ENCODE measurements around the gene DRD5.

The DRD5 gene

GRCh38 chr4:9808077-9808476 is 26.6 kb downstream of the DRD5 start:
- TF ChIP-seq, protein P1, sequence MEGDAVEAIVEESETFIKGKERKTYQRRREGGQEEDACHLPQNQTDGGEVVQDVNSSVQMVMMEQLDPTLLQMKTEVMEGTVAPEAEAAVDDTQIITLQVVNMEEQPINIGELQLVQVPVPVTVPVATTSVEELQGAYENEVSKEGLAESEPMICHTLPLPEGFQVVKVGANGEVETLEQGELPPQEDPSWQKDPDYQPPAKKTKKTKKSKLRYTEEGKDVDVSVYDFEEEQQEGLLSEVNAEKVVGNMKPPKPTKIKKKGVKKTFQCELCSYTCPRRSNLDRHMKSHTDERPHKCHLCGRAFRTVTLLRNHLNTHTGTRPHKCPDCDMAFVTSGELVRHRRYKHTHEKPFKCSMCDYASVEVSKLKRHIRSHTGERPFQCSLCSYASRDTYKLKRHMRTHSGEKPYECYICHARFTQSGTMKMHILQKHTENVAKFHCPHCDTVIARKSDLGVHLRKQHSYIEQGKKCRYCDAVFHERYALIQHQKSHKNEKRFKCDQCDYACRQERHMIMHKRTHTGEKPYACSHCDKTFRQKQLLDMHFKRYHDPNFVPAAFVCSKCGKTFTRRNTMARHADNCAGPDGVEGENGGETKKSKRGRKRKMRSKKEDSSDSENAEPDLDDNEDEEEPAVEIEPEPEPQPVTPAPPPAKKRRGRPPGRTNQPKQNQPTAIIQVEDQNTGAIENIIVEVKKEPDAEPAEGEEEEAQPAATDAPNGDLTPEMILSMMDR (IDR thresholded peaks at IDR 0.05; ENCODE audit: insufficient read depth, low read length, poor library complexity, severe bottlenecking), result no peak
- no peak for TF ChIP-seq EZH2phosphoT487 (conservative IDR thresholded peaks at IDR 0.05; ENCODE audit: low read length)
- H3K27ac ChIP-seq (ENCODE audit: low read depth, low read length), result no peak overlapping the region
- no peaks in the 10 kb centered on the region for H4K20me1 ChIP-seq (ENCODE audit: low read depth, low read length)
- H3K79me2 ChIP-seq (ENCODE audit: insufficient read depth, low read length), result no peaks in the 10 kb centered on the region
- no peaks in the 10 kb centered on the region for H3K9me3 ChIP-seq (ENCODE audit: insufficient read depth, low read length)
- no peaks in the 10 kb centered on the region for H3F3A ChIP-seq (ENCODE audit: insufficient read depth)
- no peak overlapping the region for H3K4me2 ChIP-seq (ENCODE audit: low read depth, low read length, poor library complexity, severe bottlenecking)
- H2AFZ ChIP-seq (ENCODE audit: low read depth, low read length, severe bottlenecking), result no peak overlapping the region
- no peaks in the 10 kb centered on the region for H3K27me3 ChIP-seq (ENCODE audit: low read length)
- H3K9ac ChIP-seq (ENCODE audit: low read length), result no peak overlapping the region
- H3K9me2 ChIP-seq (replicated peaks; ENCODE audit: insufficient read depth, low read length), result no peaks in the 10 kb centered on the region
- H3K4me3 ChIP-seq (ENCODE audit: insufficient read depth, low read length, poor library complexity, severe bottlenecking), result no peak overlapping the region
- H3K36me3 ChIP-seq (ENCODE audit: low read length), result no peaks in the 10 kb centered on the region

- Histone ChIP-seq H3K36me3 (ENCODE audit: low read length) (no peaks in the 10 kb centered on the region), H3K9me3 (ENCODE audit: insufficient read depth, low read length) (no peaks in the 10 kb centered on the region), H3F3A (ENCODE audit: insufficient read depth) (no peaks in the 10 kb centered on the region), H3K27me3 (ENCODE audit: low read length) (no peaks in the 10 kb centered on the region), H3K79me2 (ENCODE audit: insufficient read depth, low read length) (no peaks in the 10 kb centered on the region), H3K27ac (ENCODE audit: low read depth, low read length) (no peak overlapping the region), H2AFZ (ENCODE audit: low read depth, low read length, severe bottlenecking) (no peak overlapping the region), H3K4me2 (ENCODE audit: low read depth, low read length, poor library complexity, severe bottlenecking) (no peak overlapping the region), H3K9ac (ENCODE audit: low read length) (no peak overlapping the region), H4K20me1 (ENCODE audit: low read depth, low read length) (no peaks in the 10 kb centered on the region), H3K9me2 (replicated peaks; ENCODE audit: insufficient read depth, low read length) (no peaks in the 10 kb centered on the region), H3K4me3 (ENCODE audit: insufficient read depth, low read length, poor library complexity, severe bottlenecking) (no peak overlapping the region)
- TF ChIP-seq, protein P1 (IDR thresholded peaks at IDR 0.05; ENCODE audit: insufficient read depth, low read length, poor library complexity, severe bottlenecking), result no peak
- TF ChIP-seq EZH2phosphoT487 (conservative IDR thresholded peaks at IDR 0.05; ENCODE audit: low read length), result no peak
Observed at GRCh38 chr4:9811806-9812205, 30.4 kb downstream of the DRD5 start.

DNA sequence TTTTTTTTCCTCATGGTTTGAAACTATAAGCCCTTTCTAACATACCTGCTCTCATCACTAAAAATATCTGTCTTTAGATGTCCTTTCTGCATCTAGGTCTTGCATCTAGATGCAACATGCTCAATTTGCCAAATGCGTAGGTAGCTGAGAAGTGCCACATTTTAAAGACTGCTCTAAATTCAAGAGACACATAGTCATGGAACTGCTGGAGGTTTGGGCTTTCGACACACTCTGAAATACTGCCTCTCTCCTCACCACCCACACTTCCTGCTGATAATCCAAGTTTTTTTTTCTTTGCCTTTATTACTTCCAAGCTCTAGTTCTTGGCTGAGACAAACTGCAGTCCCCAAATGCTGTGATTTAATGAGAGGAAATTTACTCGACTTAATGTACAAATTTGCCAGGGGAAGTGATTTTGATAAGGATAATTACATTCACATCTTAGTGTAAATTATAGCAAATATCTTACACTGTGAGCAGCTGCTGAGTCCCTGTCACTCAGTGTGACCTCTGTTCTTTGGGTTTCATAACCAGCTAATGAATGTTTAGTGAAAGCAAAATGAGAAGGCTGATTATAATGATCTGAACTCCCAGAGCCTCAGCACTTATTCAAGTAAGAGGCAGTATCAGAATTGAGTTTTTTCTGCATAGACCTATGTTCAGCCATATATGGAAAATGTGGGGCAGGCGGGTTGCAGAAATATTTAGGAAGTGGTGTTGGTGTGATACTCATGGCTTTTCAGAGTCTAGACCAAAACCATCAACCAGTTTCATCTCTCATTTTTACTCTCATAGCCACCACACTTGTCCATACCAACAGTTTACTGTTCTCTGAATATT is 31.3 kb downstream of the DRD5 start:
- Histone ChIP-seq H4K20me1 (ENCODE audit: low read depth, low read length) (no peaks in the 10 kb centered on the region), H2AFZ (ENCODE audit: low read depth, low read length, severe bottlenecking) (no peak overlapping the region), H3K9ac (ENCODE audit: low read length) (no peak overlapping the region), H3K79me2 (ENCODE audit: insufficient read depth, low read length) (no peaks in the 10 kb centered on the region), H3K36me3 (ENCODE audit: low read length) (no peaks in the 10 kb centered on the region), H3F3A (ENCODE audit: insufficient read depth) (no peaks in the 10 kb centered on the region), H3K27ac (ENCODE audit: low read depth, low read length) (no peak overlapping the region), H3K9me3 (ENCODE audit: insufficient read depth, low read length) (no peaks in the 10 kb centered on the region), H3K9me2 (replicated peaks; ENCODE audit: insufficient read depth, low read length) (no peaks in the 10 kb centered on the region), H3K27me3 (ENCODE audit: low read length) (no peaks in the 10 kb centered on the region), H3K4me2 (ENCODE audit: low read depth, low read length, poor library complexity, severe bottlenecking) (no peak overlapping the region), H3K4me3 (ENCODE audit: insufficient read depth, low read length, poor library complexity, severe bottlenecking) (no peak overlapping the region)
- no peak for TF ChIP-seq EZH2phosphoT487 (conservative IDR thresholded peaks at IDR 0.05; ENCODE audit: low read length)
- TF ChIP-seq, protein P1 (IDR thresholded peaks at IDR 0.05; ENCODE audit: insufficient read depth, low read length, poor library complexity, severe bottlenecking), result no peak
